ENCODE results near the gene SORCS3.

The SORCS3 gene

GRCh38 chr10:105161767-105162166 is 520.7 kb downstream of the SORCS3 start:
- Histone ChIP-seq H3K4me3 (ENCODE audit: low read depth in 1 of 2, low read length in 2 of 2) (no peak overlapping the region), H3K36me3 (ENCODE audit: control insufficient read depth in 1 of 2, insufficient read depth in 2 of 2, low read length in 2 of 2) (no peaks in the 10 kb centered on the region), H3K27ac (ENCODE audit: low read depth, low read length) (no peak overlapping the region), H3K27me3 (ENCODE audit: control insufficient read depth in 1 of 2, insufficient read depth in 2 of 2, low read length in 2 of 2) (no peaks in the 10 kb centered on the region), H3K9ac (ENCODE audit: low read depth in 1 of 2, low read length in 2 of 2) (no peak overlapping the region), H3K4me1 (ENCODE audit: control insufficient read depth in 1 of 2, insufficient read depth in 2 of 2, low read length in 2 of 2) (no peaks in the 10 kb centered on the region), H3K9me3 (ENCODE audit: control insufficient read depth in 1 of 2, low read length in 2 of 2) (no peaks in the 10 kb centered on the region)

GRCh38 chr10:105170521-105170920 is 529.4 kb downstream of the SORCS3 start:
- Histone ChIP-seq H3K4me1 (ENCODE audit: control insufficient read depth in 1 of 2, insufficient read depth in 2 of 2, low read length in 2 of 2) (no peaks in the 10 kb centered on the region), H3K4me3 (ENCODE audit: low read depth in 1 of 2, low read length in 2 of 2) (no peak overlapping the region), H3K9me3 (ENCODE audit: control insufficient read depth in 1 of 2, low read length in 2 of 2) (no peaks in the 10 kb centered on the region), H3K27ac (ENCODE audit: low read depth, low read length) (no peak overlapping the region), H3K36me3 (ENCODE audit: control insufficient read depth in 1 of 2, insufficient read depth in 2 of 2, low read length in 2 of 2) (no peaks in the 10 kb centered on the region), H3K9ac (ENCODE audit: low read depth in 1 of 2, low read length in 2 of 2) (no peak overlapping the region), H3K27me3 (ENCODE audit: control insufficient read depth in 1 of 2, insufficient read depth in 2 of 2, low read length in 2 of 2) (no peaks in the 10 kb centered on the region)

GRCh38 chr10:105171945-105172344 is 530.9 kb downstream of the SORCS3 start:
- Histone ChIP-seq H3K9ac (ENCODE audit: low read depth in 1 of 2, low read length in 2 of 2) (no peak overlapping the region), H3K27me3 (ENCODE audit: control insufficient read depth in 1 of 2, insufficient read depth in 2 of 2, low read length in 2 of 2) (no peaks in the 10 kb centered on the region), H3K4me3 (ENCODE audit: low read depth in 1 of 2, low read length in 2 of 2) (no peak overlapping the region), H3K36me3 (ENCODE audit: control insufficient read depth in 1 of 2, insufficient read depth in 2 of 2, low read length in 2 of 2) (no peaks in the 10 kb centered on the region), H3K27ac (ENCODE audit: low read depth, low read length) (no peak overlapping the region), H3K9me3 (ENCODE audit: control insufficient read depth in 1 of 2, low read length in 2 of 2) (no peaks in the 10 kb centered on the region), H3K4me1 (ENCODE audit: control insufficient read depth in 1 of 2, insufficient read depth in 2 of 2, low read length in 2 of 2) (no peaks in the 10 kb centered on the region)

DNA sequence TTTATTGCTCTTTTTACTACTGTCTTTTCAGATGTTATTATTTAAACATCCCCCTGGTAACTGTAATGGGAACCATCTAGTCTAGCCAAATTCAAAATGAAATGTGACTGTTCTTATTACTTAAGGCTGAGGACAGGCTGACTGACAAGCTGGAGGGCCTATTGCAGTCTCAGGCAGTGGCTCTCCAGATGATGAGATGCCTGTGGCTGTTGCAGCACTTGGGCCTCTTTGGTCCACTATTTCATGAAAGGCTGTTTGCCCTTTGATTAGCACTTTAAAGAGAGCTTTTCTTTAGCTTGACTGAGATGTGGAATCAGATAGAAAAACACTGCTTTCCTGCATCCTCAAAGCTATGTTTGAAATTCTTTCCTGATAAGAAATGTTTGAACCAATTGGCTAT is 540.5 kb downstream of the SORCS3 start:
- no peaks in the 10 kb centered on the region for H3K4me1 ChIP-seq (ENCODE audit: control insufficient read depth in 1 of 2, insufficient read depth in 2 of 2, low read length in 2 of 2)
- H3K27me3 ChIP-seq (ENCODE audit: control insufficient read depth in 1 of 2, insufficient read depth in 2 of 2, low read length in 2 of 2) = no peaks in the 10 kb centered on the region

GRCh38 chr10:105183536-105183935 is 542.4 kb downstream of the SORCS3 start:
- no peak overlapping the region for H3K9ac ChIP-seq (ENCODE audit: low read depth in 1 of 2, low read length in 2 of 2)
- no peaks in the 10 kb centered on the region for H3K36me3 ChIP-seq (ENCODE audit: control insufficient read depth in 1 of 2, insufficient read depth in 2 of 2, low read length in 2 of 2)
- no peaks in the 10 kb centered on the region for H3K9me3 ChIP-seq (ENCODE audit: control insufficient read depth in 1 of 2, low read length in 2 of 2)
- H3K27ac ChIP-seq (ENCODE audit: low read depth, low read length) = no peak overlapping the region
- H3K27me3 ChIP-seq (ENCODE audit: control insufficient read depth in 1 of 2, insufficient read depth in 2 of 2, low read length in 2 of 2) = no peaks in the 10 kb centered on the region
- H3K4me3 ChIP-seq (ENCODE audit: low read depth in 1 of 2, low read length in 2 of 2) = no peak overlapping the region
- no peaks in the 10 kb centered on the region for H3K4me1 ChIP-seq (ENCODE audit: control insufficient read depth in 1 of 2, insufficient read depth in 2 of 2, low read length in 2 of 2)

More for the DNA sequence above, 540.5 kb downstream of the SORCS3 start:
- H3K9ac ChIP-seq (ENCODE audit: low read depth in 1 of 2, low read length in 2 of 2) = no peak overlapping the region
- H3K4me3 ChIP-seq (ENCODE audit: low read depth in 1 of 2, low read length in 2 of 2) = no peak overlapping the region
- H3K9me3 ChIP-seq (ENCODE audit: control insufficient read depth in 1 of 2, low read length in 2 of 2) = no peaks in the 10 kb centered on the region
- H3K27ac ChIP-seq (ENCODE audit: low read depth, low read length) = no peak overlapping the region
- H3K36me3 ChIP-seq (ENCODE audit: control insufficient read depth in 1 of 2, insufficient read depth in 2 of 2, low read length in 2 of 2) = no peaks in the 10 kb centered on the region

GRCh38 chr10:105185161-105185560 is 544.1 kb downstream of the SORCS3 start:
- Histone ChIP-seq H3K9ac (ENCODE audit: low read depth in 1 of 2, low read length in 2 of 2) (no peak overlapping the region), H3K36me3 (ENCODE audit: control insufficient read depth in 1 of 2, insufficient read depth in 2 of 2, low read length in 2 of 2) (no peaks in the 10 kb centered on the region), H3K4me1 (ENCODE audit: control insufficient read depth in 1 of 2, insufficient read depth in 2 of 2, low read length in 2 of 2) (no peaks in the 10 kb centered on the region), H3K27me3 (ENCODE audit: control insufficient read depth in 1 of 2, insufficient read depth in 2 of 2, low read length in 2 of 2) (no peaks in the 10 kb centered on the region), H3K27ac (ENCODE audit: low read depth, low read length) (no peak overlapping the region), H3K9me3 (ENCODE audit: control insufficient read depth in 1 of 2, low read length in 2 of 2) (no peaks in the 10 kb centered on the region), H3K4me3 (ENCODE audit: low read depth in 1 of 2, low read length in 2 of 2) (no peak overlapping the region)

DNA sequence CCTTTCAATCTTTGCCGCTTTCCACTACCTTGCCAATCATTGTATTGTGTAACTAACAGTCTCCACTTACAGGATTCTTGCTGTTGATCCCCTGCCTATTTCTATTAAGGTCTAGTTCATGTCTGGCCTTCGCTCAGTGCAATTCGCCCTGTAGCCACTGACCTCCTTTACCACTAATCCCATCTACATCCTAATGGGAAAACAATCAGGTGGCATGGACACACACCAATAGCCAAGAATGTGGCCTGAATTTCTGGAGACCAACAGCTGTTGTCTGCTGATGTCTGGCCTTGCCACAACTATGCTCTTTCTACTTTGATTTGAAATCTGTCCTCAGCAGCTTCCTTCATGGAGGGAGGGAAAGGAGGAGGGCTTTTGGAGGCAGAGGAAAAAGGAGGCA is 546.2 kb downstream of the SORCS3 start:
- Histone ChIP-seq H3K27ac (ENCODE audit: low read depth, low read length) (no peak overlapping the region), H3K4me1 (ENCODE audit: control insufficient read depth in 1 of 2, insufficient read depth in 2 of 2, low read length in 2 of 2) (no peaks in the 10 kb centered on the region), H3K9ac (ENCODE audit: low read depth in 1 of 2, low read length in 2 of 2) (no peak overlapping the region), H3K9me3 (ENCODE audit: control insufficient read depth in 1 of 2, low read length in 2 of 2) (no peaks in the 10 kb centered on the region), H3K36me3 (ENCODE audit: control insufficient read depth in 1 of 2, insufficient read depth in 2 of 2, low read length in 2 of 2) (no peaks in the 10 kb centered on the region), H3K4me3 (ENCODE audit: low read depth in 1 of 2, low read length in 2 of 2) (no peak overlapping the region), H3K27me3 (ENCODE audit: control insufficient read depth in 1 of 2, insufficient read depth in 2 of 2, low read length in 2 of 2) (no peaks in the 10 kb centered on the region)

DNA sequence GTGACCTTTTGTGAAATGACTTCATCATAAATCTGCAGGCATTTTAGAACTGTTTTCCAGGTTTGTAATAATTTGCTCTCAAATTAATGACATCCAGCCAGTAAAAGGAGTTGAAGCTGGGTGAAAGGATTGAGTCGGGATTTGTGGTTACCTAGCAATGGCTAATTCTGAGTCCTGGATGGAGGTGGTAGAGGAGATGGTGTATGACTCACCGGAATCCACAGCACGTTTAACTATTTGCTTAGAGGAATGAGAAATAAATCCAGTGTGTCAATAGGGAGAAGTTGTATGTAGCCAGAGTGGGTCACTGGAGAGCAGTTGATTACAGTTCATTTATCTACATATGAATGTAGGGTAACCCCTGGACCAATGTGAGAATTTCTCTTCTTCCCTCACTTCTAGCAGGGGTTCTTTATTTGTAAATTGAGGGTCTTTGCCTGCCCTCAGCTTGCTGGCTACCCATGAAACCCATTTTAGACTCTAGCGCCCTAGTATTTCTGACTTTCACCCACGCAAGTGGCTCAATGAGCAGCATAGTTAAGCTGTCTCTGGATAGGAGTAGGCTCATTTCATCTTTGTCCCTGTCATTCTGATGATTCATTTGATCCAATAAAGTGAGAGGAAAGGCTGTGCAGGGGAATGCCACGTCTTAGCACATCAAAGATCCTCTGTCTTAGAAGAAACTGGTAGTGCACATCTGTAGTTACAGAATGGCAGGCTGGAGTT is 547.8 kb downstream of the SORCS3 start:
- no peaks in the 10 kb centered on the region for H3K9me3 ChIP-seq (ENCODE audit: control insufficient read depth in 1 of 2, low read length in 2 of 2)
- H3K4me1 ChIP-seq (ENCODE audit: control insufficient read depth in 1 of 2, insufficient read depth in 2 of 2, low read length in 2 of 2) = no peaks in the 10 kb centered on the region
- H3K9ac ChIP-seq (ENCODE audit: low read depth in 1 of 2, low read length in 2 of 2) = no peak overlapping the region
- no peaks in the 10 kb centered on the region for H3K36me3 ChIP-seq (ENCODE audit: control insufficient read depth in 1 of 2, insufficient read depth in 2 of 2, low read length in 2 of 2)
- H3K27me3 ChIP-seq (ENCODE audit: control insufficient read depth in 1 of 2, insufficient read depth in 2 of 2, low read length in 2 of 2) = no peaks in the 10 kb centered on the region
- H3K27ac ChIP-seq (ENCODE audit: low read depth, low read length) = no peak overlapping the region
- H3K4me3 ChIP-seq (ENCODE audit: low read depth in 1 of 2, low read length in 2 of 2) = no peak overlapping the region

- Histone ChIP-seq H3K9ac (ENCODE audit: low read depth in 1 of 2, low read length in 2 of 2) (no peak overlapping the region), H3K9me3 (ENCODE audit: control insufficient read depth in 1 of 2, low read length in 2 of 2) (no peaks in the 10 kb centered on the region), H3K36me3 (ENCODE audit: control insufficient read depth in 1 of 2, insufficient read depth in 2 of 2, low read length in 2 of 2) (no peaks in the 10 kb centered on the region)
These were observed 548.3 kb downstream of the SORCS3 start for GRCh38 chr10:105189463-105189800.

GRCh38 chr10:105192146-105192545 is 551.1 kb downstream of the SORCS3 start:
- no peaks in the 10 kb centered on the region for H3K4me1 ChIP-seq (ENCODE audit: control insufficient read depth in 1 of 2, insufficient read depth in 2 of 2, low read length in 2 of 2)
- H3K36me3 ChIP-seq (ENCODE audit: control insufficient read depth in 1 of 2, insufficient read depth in 2 of 2, low read length in 2 of 2) = no peaks in the 10 kb centered on the region
- no peak overlapping the region for H3K9ac ChIP-seq (ENCODE audit: low read depth in 1 of 2, low read length in 2 of 2)
- H3K9me3 ChIP-seq (ENCODE audit: control insufficient read depth in 1 of 2, low read length in 2 of 2) = no peaks in the 10 kb centered on the region
- no peak overlapping the region for H3K27ac ChIP-seq (ENCODE audit: low read depth, low read length)
- no peak overlapping the region for H3K4me3 ChIP-seq (ENCODE audit: low read depth in 1 of 2, low read length in 2 of 2)
- H3K27me3 ChIP-seq (ENCODE audit: control insufficient read depth in 1 of 2, insufficient read depth in 2 of 2, low read length in 2 of 2) = no peaks in the 10 kb centered on the region

More at GRCh38 chr10:105189463-105189800, 548.3 kb downstream of the SORCS3 start:
- H3K27me3 ChIP-seq (ENCODE audit: control insufficient read depth in 1 of 2, insufficient read depth in 2 of 2, low read length in 2 of 2) = no peaks in the 10 kb centered on the region
- no peaks in the 10 kb centered on the region for H3K4me1 ChIP-seq (ENCODE audit: control insufficient read depth in 1 of 2, insufficient read depth in 2 of 2, low read length in 2 of 2)
- H3K4me3 ChIP-seq (ENCODE audit: low read depth in 1 of 2, low read length in 2 of 2) = no peak overlapping the region
- no peak overlapping the region for H3K27ac ChIP-seq (ENCODE audit: low read depth, low read length)

- Histone ChIP-seq H3K27me3 (ENCODE audit: control insufficient read depth in 1 of 2, insufficient read depth in 2 of 2, low read length in 2 of 2) (no peaks in the 10 kb centered on the region), H3K9ac (ENCODE audit: low read depth in 1 of 2, low read length in 2 of 2) (no peak overlapping the region), H3K27ac (ENCODE audit: low read depth, low read length) (no peak overlapping the region), H3K9me3 (ENCODE audit: control insufficient read depth in 1 of 2, low read length in 2 of 2) (no peaks in the 10 kb centered on the region), H3K4me3 (ENCODE audit: low read depth in 1 of 2, low read length in 2 of 2) (no peak overlapping the region), H3K4me1 (ENCODE audit: control insufficient read depth in 1 of 2, insufficient read depth in 2 of 2, low read length in 2 of 2) (no peaks in the 10 kb centered on the region), H3K36me3 (ENCODE audit: control insufficient read depth in 1 of 2, insufficient read depth in 2 of 2, low read length in 2 of 2) (no peaks in the 10 kb centered on the region)
These were observed 551.8 kb downstream of the SORCS3 start for GRCh38 chr10:105192861-105193260.

Measured in duodenal mucosa (tissue), 2 donors.